A549 treated with RU486 at 1 μM for 4 hours (cell line): ENCODE data around the gene ZNF566. TPM values are rescaled to one million over a fixed set of nuclear protein-coding genes. Genes with fewer than 3 reads are reported as not detected.

Experiments used
- total RNA-seq: library from RNA; stranded (reverse); fragments of 200-300 nt; extraction: Qiagen RNA extraction; gene quantifications from 5 replicates; pipeline ENCODE4 v1.2.3, GENCODE V29; 2022; ENCODE audit warnings: low read depth

ZNF566 gene
- 7.2 to 12.8 TPM (median 9.4 TPM) in 5 replicates for total RNA-seq

GRCh38 chr19:36489118-36489919 is at the start of gene ZNF566:
Gene ZNF566, minus strand, starts transcription at chr19:36489561. Its CDS starts 13,004 bp downstream, at chr19:36476557.

DNA sequence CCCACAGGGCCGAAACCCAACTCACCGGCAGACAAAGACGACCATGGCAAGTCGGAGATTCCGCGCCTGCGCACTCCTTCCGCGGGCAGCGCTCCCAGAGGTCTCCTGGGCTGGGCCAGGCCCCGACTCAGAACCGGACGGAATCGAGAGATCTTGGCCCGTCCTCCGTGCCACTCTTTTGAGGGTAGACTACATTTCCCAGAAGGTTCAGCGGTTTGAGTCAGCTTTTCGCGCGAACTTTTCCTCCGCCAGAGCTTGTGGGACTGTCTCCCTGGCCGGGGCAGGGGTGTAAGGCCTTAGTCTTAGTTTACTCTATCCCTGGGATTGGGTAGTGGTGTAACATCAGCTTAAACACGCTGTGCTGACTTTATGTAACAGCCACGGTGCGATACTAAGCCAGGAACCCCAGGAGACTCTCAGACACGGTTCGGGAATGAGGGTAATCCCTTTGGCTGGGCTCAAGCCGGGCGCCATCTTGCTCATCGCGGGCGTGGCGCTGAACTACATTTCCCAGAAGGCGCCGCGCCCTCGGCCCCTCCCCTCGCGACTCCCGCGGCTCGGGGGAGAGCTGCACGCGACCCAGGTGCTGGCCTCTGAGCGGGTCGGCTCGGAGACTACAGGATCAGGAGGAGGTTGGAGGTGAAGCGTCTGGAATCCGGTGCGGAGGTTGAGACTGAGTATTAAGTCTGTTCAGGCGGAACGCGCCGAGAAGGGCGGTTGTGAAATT is 39.0 kb upstream of the ZNF566 start, which contains the start of gene ZNF260:
Gene ZNF260, minus strand, starts transcription at position 78 of the 727 bp plus-strand sequence. CDS start 13,033 bp downstream, outside the sequence.

DNA sequence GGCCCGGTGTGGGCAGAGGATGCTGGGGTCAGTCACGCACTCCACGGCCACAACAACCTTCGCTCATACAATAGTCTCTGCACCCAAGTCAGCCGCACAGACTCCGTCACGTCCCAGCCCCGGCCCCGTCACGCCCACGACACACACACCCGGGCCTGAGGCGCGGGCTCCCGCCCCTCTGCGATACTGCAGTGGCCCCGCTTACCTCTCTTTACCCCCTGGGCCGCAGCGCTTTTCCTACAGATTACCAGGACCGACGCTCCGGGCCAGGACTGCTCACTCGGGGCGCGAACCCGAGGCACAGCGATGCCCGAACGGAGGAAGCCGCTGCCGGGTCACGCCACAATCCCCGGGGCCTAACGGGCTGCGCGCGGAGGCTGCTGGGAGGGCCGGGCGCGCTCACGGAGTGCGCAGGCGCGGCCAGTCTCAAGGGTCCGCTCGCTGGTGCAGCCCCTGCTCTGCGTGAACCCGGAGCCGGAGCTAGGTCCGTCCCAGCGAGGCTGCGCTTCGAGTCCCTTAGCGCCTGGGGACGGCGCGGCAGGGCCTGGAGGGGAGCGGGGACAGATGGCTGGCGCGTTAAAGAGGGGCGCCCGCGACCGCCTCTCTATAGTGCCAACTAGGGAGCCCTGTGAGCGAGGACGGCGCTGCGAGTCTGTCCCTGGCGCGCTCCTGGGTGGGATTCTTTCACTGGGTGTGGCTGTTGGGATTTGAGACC is 70.9 kb downstream of the ZNF566 start, which contains the start of gene ZFP82:
Gene ZFP82, minus strand, starts transcription at position 358 of the 715 bp plus-strand sequence. CDS start 8,855 bp downstream, outside the sequence.

Other genes with a start within 250 kb of the ZNF566 start
- 2.2 to 3.1 TPM (median 2.3 TPM) in 5 replicates for gene ZFP14, start 110.4 kb downstream of the ZNF566 start, total RNA-seq
- gene ZFP82, start 70.9 kb downstream of the ZNF566 start, total RNA-seq: 1.2 to 2.4 TPM (median 2.2 TPM) in 5 replicates
- gene ZNF260, start 38.7 kb upstream of the ZNF566 start, total RNA-seq: 3.6 to 11.3 TPM (median 7.1 TPM) in 5 replicates
- 1.6 to 3.4 TPM (median 2.6 TPM) in 5 replicates for gene ZNF529, start 83.7 kb upstream of the ZNF566 start, total RNA-seq
- gene ZNF382, start 115.8 kb upstream of the ZNF566 start, total RNA-seq: 0.02 to 0.06 TPM in 2 of 5 replicates, not detected in the others
- gene ZNF461, start 177.3 kb upstream of the ZNF566 start, total RNA-seq: 5.7 to 9.9 TPM (median 8.5 TPM) in 5 replicates
- 7.0 to 11.1 TPM (median 9.2 TPM) in 5 replicates for gene ZNF567, start 198.1 kb upstream of the ZNF566 start, total RNA-seq